Measurements from ENCODE around the gene WASF2.
A peak's percentile ranks its signal among the peaks of the same experiment; 100 is the strongest.
"Not testable (repeated sequence)": the region's sequence is repeated elsewhere in the genome, so short reads cannot be mapped to it uniquely, and the experiment has no call there.

WASF2 gene

DNA sequence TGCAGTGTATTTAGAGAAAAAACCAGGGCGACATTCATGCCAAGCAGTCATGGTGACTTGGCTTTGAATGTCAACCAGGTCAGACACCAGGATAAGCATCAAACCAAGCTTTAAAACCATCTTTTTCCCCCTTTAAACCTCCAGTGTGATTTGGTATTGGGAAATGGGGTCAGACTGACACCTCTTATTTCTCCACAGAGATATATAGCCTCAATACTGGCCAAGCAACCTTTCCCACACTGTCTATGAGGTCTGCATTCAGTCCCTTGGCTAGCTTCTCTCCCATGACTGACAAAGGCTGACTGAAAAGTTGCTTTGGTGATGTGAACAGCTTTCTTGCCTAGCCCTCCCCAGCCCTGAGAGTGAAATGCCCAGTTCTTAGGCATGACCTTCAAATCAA lies 75.9 kb downstream of the WASF2 start:
- DNase-seq, result no peak

DNA sequence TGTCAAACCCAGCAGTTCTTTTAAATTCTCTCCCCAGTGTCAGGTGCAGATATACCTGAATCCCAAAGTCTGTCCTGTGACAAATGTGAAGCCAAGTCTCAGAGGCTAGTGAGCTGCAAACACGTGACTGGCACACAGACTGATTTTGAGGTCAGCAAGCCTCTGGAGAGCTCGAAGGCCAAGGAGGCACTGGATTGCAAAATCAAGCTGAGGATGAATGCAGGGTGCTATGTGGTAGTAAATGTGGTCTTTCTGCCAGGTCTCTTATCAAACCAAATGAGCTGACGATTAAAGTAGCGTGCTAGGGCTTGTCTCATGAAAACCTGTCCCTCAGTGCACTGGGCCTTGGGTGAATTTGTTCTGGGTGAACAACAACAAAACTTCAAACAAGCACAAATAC lies 77.0 kb downstream of the WASF2 start:
- DNase-seq, result no peak

DNA sequence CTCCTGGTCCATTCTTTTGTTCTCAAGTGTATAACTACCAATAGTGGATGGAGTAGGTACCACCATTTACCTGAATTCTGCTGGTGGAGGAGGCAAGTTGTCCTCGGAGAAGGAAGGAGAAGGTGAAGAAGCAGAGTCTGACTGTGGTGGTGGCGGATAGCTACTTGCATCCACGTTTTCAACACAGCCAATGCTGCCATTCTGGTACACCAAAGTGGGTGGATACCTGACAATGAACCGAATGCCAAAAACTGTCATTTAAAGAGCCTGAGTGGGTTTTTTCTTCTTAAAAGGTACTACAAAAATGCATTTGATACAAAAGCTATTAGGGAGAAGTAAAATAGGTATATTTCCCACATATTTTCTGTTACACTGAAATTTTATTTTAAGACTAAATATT lies 77.5 kb downstream of the WASF2 start:
- DNase-seq, result no peak

DNA sequence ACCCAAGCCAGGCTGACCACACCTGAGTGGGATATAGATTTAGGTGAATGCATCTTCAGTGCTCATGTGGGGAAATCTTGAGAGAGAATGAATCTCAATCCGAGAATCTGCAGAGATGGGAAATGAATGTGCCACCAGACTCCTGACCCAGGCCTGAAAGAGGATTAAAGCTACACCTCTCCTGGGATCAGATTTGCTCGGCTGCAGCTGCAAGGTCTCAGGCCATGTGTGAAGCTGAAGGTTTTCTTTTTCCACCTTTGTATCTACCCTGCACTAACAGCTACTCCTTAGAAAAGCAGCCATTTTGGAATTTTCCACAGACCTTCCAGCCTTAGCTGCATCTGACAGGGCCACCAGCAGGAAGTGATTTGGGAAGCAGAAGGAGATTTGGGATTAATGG lies 79.3 kb downstream of the WASF2 start:
- no peak for DNase-seq

DNA sequence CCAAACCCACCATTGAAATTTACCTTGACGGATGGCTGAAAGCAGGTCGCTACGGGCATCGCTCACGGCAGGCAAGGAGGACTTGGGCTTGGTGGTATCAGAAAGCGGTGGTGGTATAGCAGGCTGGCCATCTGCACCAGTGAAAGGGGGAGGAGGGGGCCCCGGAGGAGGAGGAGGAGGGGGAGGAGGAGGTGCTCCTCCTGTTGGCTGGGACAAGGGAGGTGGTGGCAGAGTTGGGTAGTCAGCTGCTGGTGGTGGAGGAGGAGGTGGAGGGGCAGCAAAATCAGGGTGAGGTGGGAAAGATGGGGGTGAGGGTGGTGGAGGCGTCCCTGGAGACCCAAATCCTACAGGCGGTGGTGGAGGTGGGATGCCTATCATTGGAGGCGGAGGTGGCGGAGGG lies 80.3 kb downstream of the WASF2 start:
- DNase-seq, result no peak

DNA sequence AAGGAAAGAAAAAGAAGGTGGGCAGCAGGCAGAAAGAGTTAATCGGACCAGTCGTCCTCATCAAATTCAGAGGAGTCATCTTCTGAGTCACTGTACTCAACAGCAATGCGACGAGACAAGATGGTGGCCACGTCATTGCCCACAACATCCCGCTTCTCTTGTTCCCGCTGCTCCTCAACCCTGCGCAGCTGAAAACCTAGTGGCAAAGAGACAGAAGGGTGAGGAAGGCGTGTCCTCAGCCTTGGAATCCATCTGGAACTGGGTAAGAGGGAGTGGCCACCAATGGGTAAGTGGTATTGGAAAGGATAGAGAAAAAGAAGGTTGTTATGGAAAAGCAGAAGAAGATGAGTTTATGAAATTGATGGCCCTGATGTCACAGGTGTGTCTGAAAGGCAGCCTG lies 81.8 kb downstream of the WASF2 start:
- no peak for DNase-seq

DNA sequence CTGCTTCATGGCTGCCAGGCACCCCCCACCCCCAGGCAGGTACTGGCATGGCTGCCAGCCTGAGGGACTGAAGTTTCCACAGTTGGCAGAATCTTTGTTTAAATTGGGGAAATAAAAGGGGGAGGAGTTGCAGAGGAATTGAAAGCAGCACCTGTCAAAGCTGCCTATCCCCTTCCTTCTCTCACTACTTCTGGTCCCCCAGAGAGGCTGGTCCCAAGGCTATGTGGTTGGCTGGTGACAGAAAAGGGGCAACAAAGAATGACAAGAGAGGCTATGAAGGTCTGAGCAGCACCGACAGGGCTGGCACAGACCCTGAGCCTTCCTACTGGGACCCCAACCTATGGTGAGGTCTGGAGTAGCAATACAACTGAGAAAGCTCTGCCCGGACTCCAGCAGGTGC lies 83.2 kb downstream of the WASF2 start:
- DNase-seq, result not testable (repeated sequence)

DNA sequence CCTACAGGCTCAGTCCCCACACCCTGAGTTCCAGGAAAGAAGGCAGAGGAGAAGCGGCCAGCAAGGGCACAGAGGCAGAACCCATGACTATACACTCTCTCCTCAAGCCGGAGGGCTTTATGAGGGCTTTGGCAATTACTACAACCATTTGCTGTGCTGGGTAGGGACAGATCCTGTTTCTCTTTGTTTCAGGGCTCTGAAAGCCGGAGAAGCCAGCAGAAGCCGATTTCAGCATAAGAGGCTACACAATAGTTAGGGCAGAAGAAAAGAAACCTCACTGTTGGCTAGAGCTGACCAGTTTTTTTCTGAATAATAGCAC lies 83.6 kb downstream of the WASF2 start:
- no peak for DNase-seq

DNA sequence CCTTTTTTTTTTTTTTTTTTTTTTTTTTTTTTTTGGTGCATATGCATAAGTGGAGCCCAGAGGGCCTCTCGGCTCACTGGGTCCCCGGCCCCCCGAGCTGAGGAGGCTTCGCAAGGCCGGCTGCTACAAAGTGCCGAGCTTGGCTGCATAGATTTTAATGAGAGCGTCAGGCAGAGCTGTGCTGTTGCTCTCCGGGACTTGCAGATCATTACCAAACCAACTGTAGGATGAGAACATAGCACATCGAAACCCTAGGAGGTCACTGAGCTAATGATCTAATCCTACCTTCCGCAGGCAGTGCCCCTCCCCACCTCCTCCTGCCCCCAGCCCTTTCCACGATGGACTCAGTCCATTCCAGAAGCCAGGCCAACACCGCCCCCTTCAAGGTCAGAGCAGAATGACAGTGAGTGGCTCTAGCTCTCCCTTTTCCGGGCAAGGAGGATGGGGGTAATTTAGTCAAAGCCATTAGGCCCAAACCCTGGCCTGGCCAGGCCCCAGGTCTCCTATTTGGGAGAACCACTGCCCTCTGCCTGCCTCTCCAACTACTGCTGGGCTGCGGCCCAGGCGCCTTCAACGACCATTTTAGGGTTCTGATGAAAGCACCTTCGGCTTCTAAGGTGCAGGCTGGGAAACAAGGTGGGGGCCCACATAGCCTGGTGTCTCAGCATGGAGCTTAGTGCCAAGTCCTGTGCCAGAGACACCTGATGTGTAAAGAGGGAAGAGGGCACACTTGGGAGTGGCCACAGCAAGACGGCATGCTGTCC lies 84.2 kb downstream of the WASF2 start:
- not testable (repeated sequence) for DNase-seq

DNA sequence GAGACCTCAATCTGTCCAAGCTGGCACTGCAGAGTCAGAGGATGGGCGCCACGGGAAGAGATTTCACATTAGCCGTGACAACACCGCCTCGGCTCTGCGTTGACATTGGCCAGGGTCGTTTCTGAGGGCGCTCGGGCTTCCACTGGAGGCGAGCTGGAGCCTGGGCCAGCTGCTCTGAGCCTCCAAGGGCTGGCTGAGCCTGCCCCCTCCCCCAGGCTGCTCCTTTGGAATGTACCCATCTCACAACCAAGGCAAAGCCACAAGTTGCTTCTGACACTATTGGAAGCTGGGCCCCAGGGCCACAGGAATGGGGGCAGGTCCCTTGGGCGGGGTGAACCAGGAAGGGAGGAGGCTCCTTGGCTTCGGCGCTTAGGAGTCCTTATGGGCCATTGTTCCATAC lies 84.9 kb downstream of the WASF2 start:
- DNase-seq, result no peak

DNA sequence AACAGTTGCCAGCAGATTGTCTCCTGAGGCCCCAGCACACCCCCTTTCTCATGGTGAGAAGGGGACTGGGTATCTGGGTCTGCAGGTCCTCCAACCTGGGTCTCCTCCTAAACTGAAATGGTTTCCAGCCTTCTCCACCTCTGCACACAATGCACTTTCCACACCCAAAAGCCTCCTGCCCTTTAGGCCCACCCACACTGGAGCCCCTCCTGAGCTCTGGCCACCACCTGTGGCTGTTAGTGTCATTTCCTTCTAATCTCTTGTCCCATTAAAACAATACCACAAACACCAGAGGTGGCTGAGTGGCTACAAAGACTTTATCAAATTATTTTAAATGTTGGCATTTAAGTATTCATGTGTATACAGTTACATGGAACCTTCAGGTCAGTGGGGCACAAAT lies 86.0 kb downstream of the WASF2 start:
- DNase-seq, result no peak

DNA sequence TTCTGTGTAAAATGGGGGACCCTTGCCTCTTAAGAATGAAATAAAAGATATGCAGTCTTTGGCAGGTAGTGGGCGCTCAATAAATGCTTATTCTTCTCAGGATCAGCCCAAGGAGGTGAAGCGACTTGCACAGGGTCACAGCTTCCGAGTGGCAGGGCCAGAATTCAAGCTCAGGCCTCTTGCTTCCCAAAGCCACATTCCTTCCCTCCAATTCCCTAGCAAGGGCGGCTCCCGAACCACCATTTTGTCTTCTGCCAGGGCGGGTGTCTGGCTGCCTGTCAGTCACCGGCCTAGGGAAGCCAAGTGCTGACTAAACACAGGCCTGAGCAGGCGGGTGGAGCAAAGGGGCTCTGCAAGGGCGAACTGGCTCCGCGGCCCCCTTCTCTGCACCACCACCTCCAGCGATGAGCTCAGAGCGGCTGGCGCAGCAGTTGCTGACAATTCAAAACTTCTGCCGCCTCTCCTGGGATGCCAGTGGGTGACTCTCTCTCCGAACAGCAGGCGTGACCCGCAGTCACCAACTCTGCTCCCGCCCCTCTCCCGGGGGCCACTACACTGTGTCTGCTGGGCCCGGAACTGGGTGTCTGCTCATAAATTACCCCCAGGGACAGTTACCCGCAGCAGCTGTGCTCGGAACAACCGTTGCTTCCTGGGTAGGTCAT lies 86.8 kb downstream of the WASF2 start:
- no peak for DNase-seq

DNA sequence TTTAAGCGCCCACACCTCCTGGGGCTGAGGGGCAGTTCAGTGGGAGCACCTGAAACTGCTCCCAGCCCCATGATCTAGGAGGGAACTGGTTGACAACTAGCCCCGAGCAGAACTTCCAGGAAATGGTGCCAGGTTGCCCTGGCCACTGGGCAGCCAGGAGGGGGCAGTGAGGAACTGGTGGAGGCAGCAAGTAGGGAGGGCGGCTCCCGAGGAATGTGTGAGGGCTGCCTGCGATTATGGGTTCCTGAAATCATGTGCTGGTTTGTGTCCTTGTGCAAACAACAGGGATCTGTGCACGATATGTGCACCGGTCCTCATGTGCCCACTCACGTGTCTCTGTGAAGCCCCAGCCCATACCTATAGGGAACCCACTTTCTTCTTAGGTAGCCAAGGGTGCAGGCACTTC lies 87.6 kb downstream of the WASF2 start:
- no peak for DNase-seq

DNA sequence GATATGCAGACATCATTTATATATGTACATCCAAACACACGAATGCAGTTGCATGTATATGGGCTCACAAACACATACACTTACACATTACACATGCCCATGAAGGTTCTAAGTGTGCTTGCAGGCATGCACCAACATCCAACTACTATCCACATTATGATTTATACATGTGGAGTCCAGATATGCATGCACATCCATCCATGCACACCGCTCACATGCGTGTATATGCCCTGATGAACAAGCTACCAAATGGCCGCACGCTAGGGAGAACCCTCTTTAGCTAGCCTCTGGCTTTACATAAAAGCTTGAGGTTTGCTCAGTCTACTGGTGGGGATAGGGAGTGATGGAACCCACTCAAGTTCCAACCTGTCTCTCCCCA lies 89.0 kb downstream of the WASF2 start:
- DNase-seq, result no peak

DNA sequence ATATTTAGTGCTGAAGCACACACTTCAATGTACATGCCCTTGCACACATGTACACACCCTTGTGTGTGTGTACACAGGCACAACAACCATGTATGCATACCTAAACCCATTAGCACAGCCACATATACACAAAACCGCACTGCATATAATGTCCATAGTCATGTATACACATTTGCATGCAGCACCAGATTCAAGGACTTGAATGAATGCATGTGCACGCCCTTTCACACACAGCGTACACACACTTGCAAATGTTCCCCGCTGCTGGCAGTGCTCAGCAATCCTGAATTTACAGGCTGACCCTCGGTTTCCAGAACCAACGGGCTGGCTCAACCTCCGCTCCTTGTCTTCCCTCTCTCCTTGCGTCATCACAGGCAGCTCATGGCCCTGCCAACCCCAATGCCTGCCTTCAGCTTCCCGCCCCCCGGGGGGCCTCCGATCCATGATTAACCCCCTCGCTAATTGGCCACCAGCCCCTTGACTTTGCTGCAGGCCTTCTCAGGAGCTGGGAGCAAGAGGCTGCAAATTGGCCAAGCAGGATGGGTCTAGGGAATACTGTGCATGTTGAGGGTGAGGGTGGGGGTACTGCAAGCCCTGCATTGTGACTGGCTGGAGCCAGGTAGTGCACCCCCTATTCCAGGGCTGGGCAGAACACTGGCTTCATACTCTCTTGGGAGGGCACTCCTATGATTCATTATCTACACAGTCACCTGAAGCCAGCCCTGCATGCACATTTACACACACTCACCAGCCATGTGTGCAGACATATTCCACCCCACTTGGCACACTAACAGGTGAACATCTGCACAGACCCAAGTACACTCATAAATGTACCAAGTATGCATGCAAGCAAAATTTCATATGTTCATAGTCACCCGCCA lies 89.6 kb downstream of the WASF2 start:
- no peak for DNase-seq

DNA sequence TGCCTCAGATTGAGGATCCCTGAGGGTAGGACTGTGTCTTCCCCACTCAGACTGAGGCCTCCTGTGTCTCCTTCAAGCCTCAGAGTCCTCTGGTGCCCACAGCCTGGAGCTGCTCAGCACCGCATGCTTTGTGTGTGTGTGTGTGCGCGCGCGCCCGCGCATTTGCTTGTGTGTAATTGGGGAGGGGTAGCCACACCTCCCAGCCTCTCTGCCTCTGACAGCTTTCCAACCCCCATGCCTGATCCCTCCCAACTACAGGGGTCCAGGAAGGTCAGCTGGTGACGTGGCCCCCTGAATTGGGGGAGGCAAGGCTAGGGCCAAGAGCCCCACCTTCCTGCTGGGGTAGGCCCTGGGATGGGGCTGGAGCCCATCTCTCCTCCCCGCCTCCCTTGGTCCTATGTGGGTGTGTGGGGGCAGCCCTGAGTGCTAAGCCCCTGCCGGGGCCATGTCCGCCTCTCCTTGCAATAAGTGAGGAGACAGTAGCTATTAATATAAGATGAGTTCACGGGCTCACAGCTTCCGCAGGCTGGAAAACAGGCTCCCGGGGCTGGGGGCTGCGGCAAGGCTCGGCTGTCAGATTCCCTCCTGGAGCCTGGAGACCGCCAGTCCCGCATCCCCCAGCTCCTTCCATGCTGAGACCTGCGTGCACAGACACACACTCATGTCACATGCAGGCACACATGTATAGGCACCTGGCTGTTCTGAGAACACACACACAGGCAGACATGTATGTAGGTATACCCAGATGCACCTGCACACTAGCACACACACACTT lies 90.5 kb downstream of the WASF2 start:
- DNase-seq, result no peak

DNA sequence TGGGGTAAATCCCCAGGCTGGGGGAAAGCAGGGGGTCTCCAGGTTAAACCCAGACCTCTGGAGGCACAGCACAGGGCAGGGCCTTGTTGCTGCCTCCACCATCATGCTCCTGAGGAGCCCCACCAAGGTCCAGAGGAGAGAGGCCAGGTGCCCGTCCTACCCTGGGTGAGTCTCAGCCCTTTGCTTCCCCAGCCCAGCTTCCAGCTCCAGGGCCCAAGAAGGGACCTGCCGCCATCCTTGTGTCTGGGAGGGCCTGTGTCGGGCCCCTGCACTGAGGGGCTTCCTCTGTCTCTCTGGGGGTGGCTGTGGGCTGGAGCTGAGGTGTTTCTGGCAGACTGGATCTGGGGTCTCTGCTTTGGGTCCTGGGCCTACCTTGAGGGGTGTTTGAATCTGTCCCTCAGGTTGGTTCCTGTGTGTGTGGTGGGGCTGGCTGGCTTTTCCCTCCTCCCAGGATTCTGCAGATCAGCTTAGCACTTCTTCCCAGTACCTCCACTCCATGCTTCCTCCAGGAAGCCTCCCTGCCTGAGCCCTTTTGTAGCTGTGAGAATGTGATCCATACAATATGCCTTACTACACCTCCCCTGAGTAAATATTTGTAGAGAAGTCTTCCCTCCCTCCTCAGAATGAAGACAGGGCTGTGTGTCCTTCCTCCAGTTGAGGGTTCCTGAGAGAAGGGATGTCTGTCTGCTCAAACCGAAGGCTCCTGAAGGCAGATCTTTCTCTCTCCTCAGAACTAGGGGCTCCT lies 91.4 kb downstream of the WASF2 start:
- no peak for DNase-seq

DNA sequence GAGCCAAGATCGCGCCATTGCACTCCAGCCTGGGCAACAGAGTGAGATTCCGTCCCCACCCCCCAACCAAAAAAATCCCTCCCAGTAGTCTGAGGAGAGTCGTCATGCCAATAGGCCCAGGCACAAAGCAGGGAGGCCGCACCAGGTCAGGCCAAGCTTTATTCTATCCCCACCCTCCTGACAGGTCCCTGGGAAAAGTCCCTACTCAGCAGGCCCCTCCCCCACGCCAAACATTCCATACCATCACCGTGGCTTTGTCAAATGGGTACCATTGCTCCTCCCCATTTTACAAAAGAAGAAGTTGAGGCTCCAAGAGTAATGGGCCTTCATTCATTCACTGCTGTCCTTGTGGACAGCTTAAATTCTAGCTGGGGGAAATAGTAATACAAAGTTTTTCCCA lies 92.2 kb downstream of the WASF2 start:
- DNase-seq, result no peak

DNA sequence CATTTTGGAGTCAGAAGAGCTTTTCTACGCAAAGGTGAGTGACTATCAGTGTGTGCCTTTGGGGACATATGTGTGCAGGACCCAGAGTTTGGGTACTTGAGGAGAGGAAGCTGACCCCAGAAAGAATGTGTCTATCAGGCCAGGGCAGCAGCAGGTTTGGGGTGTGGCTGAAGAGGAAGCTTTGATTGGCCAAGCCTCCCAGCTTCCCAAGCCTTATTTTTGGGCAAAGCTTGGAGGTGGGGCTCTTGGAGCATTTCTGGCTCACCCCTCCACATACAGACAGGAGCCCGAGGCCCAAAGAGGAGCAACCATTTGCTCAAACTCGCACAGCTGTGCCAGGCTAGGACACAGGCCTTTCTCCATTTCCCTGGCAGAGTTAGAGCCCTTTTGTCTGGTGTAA lies 92.9 kb downstream of the WASF2 start:
- no peak for DNase-seq

DNA sequence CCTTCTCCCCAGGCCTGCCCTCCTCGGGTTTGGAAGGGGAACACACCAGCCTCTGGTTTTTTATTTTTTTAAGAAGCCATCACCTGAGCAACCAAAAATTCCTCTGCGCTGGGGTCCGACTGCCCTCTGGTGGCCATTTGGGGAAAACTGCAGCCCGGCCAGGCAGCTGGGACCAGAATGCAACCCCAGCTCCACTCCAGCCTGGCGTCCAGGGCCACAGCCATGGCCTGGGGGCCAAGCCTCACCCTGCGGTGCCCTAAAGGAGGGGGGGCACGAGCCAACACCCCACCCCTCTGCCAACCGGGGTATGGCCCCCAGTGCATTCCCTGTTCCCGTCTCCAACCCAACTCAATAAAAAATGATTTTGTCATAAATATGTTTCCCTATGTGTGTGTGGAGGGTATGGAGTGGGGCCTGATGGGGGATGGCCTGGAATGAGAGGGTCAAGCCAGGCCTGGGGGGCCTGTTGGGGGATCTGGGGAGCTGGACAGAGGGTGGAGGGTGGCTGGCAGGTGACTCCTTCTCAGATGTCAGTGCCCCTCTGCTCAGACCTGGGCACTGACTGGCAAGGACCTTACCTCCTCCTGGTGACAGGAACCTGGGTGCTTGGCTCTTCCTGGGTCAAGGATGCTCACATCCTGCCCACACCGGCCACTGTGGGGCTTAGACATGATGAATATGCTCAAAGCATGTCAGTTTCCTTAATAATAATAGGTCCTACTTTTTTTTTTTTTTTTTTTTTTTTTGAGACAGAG lies 94.3 kb downstream of the WASF2 start:
- peak; percentile 42 for DNase-seq

DNA sequence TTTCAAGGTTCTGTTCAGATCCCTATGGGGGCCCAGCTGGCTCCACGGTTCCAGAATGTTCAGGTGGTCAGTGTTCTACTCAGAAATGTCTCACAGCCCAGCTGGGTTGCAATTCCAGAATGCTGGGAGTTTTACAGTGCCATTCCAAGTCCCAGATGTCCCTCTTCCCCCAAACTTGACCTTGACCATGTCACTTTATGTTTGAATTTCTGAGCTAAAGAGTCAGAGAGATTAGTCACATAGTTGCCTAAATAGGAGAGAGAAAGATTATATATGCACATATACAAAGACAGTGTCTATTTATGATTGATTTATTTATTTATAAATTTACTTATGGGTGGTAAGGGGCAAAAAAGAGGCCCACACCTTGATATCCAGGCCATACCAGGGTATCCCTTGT lies 95.0 kb downstream of the WASF2 start:
- DNase-seq, result no peak

DNA sequence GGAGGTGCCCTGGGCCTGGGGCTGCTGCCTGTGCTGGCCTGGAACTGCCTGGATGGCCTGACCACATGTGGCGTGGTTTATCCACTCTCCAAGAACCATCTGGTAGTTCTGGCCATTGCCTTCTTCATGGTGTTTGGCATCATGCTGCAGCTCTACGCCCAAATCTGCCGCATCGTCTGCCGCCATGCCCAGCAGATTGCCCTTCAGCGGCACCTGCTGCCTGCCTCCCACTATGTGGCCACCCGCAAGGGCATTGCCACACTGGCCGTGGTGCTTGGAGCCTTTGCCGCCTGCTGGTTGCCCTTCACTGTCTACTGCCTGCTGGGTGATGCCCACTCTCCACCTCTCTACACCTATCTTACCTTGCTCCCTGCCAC lies 95.7 kb downstream of the WASF2 start:
- DNase-seq, result no peak
